HG03095 (cell line): ENCODE data around the gene APOBEC3C.
"Not testable (repeated sequence)": the region's sequence is repeated elsewhere in the genome, so short reads cannot be mapped to it uniquely, and the experiment has no call there.

ENCODE experiments used
- ATAC-seq: cut with Tn5 transposase; IDR thresholded peaks from one replicate; pipeline ENCODE4 v1.9.1; 2021; ENCODE audit warnings: moderate library complexity; ENCODE audit not compliant: unreplicated experiment

The APOBEC3C gene

GRCh38 chr22:38981992-38982927 is 31.8 kb upstream of the APOBEC3C start, which contains the start of gene APOBEC3B:
Gene APOBEC3B, plus strand, starts transcription at chr22:38982347. Its CDS starts 107 bp downstream, at chr22:38982454.
- peak; percentile 64 for ATAC-seq

DNA sequence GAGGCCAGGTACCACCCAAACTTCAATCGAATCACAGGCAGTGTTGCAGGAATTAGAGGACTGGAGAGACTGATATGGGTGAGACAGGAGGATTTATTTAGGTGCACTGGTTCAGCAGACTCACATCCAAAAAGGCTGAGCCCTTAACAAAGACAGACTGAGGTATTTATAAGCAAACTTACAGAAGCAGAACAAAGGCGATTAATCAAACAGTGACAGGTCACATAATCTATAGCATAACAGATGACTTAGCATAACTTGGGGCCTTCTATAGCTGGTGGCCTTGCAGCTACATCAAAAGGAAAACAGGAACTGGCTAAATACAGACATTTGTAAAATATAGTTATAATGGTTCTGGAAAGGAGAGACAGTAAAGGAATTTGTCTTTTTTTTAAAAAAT is 29.8 kb upstream of the APOBEC3C start:
- ATAC-seq, result no peak

DNA sequence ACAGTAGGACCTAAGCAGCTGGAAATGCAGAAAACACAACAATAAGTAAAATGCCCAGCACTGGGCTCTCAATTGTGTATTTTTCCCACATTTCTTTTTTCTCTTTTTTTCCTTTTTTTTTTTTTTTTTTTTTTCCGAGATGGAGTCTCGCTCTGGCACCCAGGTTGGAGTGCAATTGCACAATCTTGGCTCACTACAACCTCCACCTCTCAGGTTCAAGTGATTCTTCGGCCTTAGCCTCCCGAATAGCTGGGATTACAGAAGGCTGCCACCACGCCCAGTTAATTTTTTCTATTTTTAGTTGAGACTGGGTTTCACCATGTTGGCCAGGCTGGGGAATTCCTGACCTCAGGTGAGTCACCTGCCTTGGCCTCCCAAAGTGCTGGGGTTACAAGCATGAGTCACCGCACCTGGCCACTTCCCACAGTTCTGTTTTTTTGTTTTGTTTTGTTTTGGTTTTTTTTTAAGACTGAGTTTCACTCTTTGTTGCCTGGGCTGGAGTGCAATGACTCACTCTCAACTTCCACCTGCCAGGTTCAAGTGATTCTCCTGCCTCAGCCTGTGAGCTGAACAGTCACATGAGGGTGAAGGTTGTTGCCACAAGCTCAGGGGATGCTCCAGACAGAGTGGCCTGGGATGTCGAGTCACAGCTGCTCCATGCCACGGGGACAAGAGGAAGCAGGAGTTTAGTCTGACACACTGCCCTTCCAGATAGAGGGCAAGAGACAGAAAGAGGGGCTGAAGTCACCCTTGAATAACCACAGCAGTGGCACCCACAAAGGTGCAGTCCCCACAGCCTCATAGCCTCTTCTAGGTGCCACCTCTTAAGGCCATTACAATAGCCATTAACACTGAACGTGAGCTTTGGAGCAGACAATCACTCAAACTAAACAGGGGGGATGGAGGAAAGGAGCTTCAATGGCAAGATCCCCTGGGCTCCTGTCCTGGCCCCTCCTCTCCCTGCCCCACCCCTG is 29.0 kb upstream of the APOBEC3C start:
- peak; percentile 45 for ATAC-seq

DNA sequence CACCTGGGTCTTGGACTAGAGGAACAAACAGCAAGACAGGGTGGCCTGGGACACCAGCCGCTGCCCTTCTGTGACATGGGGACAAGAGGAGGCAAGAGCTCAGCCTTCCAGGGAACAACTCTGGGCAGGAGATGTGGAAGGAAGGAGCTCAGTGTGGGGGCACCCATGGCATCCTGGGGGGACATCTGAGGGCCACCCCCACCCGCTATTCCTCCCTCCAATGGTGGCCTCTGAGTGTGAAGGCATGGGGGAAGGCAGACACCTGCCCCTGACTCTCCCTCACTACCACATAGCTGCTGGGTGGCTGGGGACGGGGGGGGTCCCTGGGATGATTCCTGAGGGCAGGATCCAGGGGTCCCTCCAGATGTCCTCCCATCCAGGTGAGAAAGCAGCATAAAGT is 27.4 kb upstream of the APOBEC3C start:
- no peak for ATAC-seq

DNA sequence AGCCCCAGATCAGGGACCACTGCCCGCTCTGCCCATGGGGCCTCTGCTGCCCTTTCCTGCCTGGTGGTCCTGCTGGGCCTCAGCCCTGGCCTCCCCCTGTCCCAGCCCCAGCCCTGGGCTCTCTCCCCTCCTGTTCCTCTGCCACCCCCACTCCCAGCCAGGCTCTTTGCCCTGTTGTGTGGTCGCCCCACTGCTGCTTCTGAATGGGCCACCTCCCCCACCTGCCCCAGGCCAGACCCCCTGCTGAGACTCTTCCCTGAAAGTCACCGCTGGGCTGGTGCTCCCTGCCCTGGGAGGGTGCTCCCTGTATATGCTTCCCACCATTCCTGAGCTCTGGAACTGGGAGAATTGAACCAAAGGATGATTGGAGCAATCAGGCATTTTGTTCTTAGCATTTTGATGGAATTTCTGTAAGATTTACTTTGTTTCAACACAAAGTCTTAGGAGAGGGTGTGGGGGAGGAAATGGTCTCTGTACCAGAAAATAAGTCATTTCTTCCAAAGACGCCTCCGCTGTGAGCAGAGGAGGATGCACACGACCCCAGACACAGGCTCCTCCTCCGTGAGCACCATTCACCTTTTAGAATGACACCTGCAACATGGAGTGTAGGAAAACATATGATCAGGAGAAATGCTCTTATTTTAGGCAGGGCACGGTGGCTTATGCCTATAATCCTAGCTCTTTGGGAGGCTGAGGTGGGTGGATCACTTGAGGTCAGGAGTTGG is 26.7 kb upstream of the APOBEC3C start:
- ATAC-seq, result no peak

GRCh38 chr22:38989466-38989865 is 24.6 kb upstream of the APOBEC3C start:
- no peak for ATAC-seq

DNA sequence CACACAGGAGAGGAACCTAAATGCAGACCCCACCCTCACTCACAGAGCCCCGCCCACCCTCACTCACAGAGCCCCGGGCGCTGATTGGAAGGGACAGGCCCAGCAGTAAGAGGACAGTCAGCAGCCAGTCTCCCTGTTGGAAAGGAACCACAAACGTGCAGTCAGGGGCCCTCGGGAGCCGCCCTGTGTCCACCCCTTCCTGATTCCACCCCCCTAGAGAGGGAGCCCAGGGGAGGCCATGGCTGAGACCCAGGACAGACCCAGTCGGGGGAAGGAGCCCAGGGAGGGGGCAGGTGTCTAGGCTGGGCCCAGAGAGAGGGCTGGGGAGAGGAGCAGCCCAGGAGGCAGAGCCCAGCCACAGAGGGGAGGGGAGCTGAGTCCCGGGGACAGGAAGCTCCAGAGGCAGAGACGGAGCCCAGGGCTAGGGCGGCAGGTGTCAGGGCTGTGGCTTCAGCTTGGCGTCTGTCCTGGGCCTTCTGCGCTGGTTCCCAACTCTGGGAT is 21.1 kb upstream of the APOBEC3C start:
- not testable (repeated sequence) for ATAC-seq

DNA sequence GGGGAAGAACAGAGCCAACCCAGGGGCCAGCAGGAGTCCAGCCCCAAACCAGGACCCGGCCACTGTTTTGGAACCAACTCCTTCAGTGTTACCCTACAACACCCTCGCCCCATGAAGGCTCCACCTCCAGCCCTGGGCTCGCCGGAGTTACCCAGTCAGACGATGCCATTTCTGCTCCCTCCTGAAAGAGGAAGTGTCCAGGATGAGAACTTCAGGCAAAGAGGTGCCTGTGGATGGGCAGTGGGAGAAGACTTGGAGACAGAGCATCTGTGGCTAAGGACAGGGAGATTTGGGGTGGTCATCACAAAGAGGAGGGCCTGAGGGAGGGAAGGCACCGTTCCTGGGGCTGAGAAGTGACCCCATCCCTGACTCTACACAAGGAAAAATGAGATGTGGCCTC is 18.0 kb upstream of the APOBEC3C start:
- ATAC-seq, result no peak

GRCh38 chr22:38997518-38997917 is 16.5 kb upstream of the APOBEC3C start:
- no peak for ATAC-seq

DNA sequence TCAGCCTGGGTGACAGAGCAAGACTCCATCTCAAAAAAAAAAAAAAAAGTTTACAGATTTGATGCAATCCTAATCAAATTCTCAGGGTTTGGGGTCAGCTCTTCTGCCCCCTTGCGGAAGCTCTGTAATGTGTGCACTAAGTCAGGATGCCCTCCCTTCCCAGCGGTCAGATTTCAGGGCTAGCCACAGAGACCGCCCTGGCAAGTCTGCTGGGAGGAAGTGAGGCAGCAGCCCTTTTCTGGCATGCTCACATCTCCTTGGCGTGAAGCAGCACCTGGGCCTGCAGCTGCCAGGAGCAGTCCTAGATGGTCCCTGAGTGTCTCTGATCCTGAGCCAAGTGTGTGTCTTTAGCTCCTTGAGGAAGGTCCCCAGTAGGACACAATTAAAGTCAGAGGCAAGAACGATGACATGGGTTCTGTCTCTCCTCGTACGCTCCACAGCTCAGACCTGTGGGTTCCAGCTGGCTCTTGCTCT is 10.9 kb upstream of the APOBEC3C start:
- ATAC-seq, result no peak

GRCh38 chr22:39007177-39007576 is 6.9 kb upstream of the APOBEC3C start:
- no peak for ATAC-seq

DNA sequence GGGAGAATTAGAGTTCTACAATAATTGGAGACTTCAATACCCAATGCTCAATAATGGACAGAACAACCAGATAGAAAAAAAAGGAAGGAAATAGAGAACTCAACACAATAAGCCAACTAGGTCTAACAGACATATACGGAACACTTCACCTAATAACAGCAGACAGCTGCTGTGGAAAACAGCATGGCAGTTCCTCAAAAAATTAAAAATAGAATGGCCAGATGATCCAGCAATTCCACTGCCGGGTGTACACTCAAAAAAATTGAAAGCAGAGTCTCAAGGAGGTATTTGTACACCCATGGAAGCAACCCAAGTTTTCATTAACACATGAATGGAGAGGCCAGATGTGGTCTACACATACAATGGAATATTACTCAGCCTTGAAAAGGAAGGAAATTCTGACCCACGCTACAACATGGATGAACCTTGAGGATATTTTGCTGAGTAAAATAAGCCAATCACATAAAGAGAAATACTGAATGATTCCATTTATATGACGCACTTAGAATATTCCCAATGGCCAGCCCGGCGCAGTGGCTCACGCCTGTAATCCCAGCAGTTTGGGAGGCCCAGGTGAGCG is 5.7 kb upstream of the APOBEC3C start:
- not testable (repeated sequence) for ATAC-seq

GRCh38 chr22:39010946-39011345 is 3.1 kb upstream of the APOBEC3C start:
- no peak for ATAC-seq

GRCh38 chr22:39012533-39013511 is 1.2 kb upstream of the APOBEC3C start:
- no peak for ATAC-seq

DNA sequence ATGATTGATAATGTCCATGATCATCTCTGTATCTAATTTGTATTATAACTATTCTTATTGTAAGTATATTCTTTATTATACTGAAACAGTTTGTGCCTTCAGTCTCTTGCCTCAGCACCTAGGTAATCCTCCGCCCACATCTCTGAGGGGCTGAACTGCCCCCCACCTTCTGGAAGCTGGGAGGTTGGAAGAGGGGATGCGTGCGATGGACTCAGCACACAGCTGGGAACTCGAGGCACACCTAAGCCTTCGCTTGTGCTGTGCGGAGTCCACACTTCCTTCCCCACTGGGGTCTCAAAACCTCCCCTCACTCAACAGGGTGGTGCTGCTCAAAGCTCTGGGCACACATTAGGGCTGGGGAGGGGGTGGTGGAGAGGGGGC is 506 bp upstream of the APOBEC3C start:
- ATAC-seq, result not testable (repeated sequence)

DNA sequence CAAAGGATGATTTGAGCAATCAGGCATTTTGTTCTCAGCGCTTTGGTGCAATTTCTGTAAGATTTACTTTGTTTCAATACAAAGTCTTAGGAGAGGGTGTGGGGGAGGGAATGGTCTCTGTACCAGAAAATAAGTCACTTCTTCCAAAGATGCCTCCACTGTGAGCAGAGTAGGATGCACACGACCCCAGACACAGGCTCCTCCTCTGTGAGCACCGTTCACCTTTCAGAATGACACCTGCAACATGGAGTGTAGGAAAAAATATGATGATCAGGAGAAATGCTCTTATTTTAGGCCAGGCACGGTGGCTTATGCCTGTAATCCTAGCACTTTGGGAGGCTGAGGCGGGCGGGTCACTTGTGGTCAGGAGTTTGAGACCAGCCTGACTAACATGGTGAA is 665 bp downstream of the APOBEC3C start:
- ATAC-seq, result not testable (repeated sequence)

DNA sequence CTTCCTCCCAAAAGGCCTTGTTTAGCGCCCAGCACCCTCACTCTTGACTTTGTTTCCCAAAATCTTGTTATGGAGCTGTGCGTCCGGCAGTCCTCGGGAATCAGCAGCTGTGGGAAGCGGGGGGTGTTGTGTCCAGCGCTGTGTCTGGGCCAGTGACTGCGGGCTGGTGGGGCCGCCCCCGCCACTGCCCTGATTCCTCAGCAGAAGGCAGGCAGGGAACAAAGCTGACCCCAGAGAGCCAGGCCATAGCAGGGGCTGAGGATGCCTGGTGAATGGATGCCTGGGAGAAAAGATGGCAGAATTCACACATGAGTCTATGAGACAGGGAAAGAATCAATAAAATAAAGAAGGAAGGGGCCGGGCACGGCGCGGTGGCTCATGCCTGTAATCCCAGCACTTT is 2.5 kb downstream of the APOBEC3C start:
- no peak for ATAC-seq

- no peak for ATAC-seq
These were observed 3.7 kb downstream of the APOBEC3C start for GRCh38 chr22:39017596-39018365.
